G401 (cell line): ENCODE results near the gene CORIN. TPM values are rescaled to one million over a fixed set of nuclear protein-coding genes. Genes with fewer than 3 reads are reported as not detected.
"Not testable (repeated sequence)": the region's sequence is repeated elsewhere in the genome, so short reads cannot be mapped to it uniquely, and the experiment has no call there.

Experiments
- DNase-seq: peaks from one replicate; pipeline ENCODE4 v3.0.0-alpha.2; 2015; ENCODE audit warnings: low spot score
- in situ Hi-C: cut with HindIII; loops from 2 replicates; pipeline ENCODE4 v1.10.0; 2016; ENCODE audit warnings: low sequenced_read_pairs, mixed read lengths
- total RNA-seq: library from RNA; depleted of rRNA; stranded (reverse); fragments of >200 nt; shearing (Covaris generic); gene quantifications from 2 replicates; pipeline ENCODE4 v1.2.3, GENCODE V29; 2014

CORIN gene
- total RNA-seq, 1 experiment from 2014 or later = not detected

- in situ Hi-C loops = no loop called here
- DNase-seq = no peak
Measured at GRCh38 chr4:47615385-47615784, 222.5 kb downstream of the CORIN start.

DNA sequence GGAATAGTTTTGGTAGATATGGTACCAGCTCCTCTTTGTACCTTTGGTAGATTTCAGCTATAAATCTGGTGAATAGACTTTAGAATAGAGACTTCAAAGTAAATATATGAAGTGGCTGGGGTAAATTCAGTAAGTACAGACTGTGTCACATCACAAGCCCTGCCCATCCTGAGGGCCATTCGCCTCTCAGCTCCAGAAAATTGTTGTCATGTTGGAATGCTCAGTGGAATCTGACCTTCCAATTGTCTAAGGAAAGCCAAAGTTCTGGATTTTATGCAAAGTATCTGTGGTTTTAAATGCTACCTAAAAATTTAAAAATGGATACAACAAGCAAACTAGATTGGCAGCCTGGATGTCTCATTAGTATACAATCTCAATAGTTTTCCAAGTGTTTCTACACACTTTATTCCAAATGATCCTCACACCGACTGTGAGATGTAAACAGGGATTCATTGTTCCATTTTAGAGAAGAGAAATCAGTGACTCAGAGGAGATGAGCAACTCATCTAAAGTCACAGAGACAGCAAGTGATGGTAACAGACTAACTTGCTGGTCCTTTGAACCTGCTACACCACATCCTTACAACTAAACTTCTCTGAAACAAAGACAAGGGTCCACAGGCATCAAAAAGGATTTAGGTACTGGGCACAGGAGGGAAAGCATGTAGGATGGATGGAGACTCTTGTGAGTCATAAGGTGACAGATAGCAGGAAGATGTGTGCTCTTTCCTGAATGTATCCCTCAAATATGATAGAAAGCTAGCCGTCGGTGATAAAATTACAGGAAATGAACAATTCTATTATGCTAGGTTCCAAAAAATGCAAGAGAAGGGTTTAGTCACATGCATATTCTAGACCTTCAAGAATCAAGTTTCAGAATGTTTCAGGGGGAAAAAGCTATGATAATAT is 225.5 kb downstream of the CORIN start:
- in situ Hi-C loops = no loop called here

DNA sequence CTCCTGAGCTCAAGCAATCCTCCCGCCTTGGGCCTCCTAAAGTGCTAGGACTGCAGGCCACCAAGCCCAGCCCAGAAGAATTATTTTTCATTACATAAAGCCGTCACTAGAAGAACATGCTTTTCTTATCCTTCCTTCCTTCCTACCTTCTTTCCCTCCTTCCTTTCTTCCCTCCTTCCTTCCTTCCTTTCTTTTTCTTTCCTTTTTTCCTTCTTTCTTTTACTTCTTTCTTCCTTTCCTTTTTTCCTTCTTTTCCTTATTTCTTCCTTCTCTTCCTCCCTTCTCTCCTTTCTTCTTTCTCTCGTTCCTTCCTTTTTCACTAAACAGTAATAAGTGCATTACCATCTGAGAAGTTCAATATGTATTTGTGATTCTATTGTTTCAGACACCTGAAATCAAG is 231.4 kb downstream of the CORIN start:
- in situ Hi-C loops = no loop called here
- no peak for DNase-seq

More for the DNA sequence above, 225.5 kb downstream of the CORIN start:
- no peak for DNase-seq

- DNase-seq = no peak
- in situ Hi-C loops = no loop called here
Measured at GRCh38 chr4:47598896-47599295, 239.0 kb downstream of the CORIN start.

GRCh38 chr4:47598320-47598719 is 239.5 kb downstream of the CORIN start:
- DNase-seq = peak; percentile 6
- in situ Hi-C loops = no loop called here

- in situ Hi-C loops = no loop called here
Measured at GRCh38 chr4:47597696-47598095, 240.2 kb downstream of the CORIN start.

GRCh38 chr4:47590325-47590724 is 247.5 kb downstream of the CORIN start:
- no peak for DNase-seq
- in situ Hi-C loops = no loop called here

More at GRCh38 chr4:47597696-47598095, 240.2 kb downstream of the CORIN start:
- no peak for DNase-seq

- in situ Hi-C loops = no loop called here
- no peak for DNase-seq
Measured at GRCh38 chr4:47579235-47579634, 258.6 kb downstream of the CORIN start.

- in situ Hi-C loops = no loop called here
- no peak for DNase-seq
Measured at GRCh38 chr4:47577779-47578553, 259.9 kb downstream of the CORIN start.

DNA sequence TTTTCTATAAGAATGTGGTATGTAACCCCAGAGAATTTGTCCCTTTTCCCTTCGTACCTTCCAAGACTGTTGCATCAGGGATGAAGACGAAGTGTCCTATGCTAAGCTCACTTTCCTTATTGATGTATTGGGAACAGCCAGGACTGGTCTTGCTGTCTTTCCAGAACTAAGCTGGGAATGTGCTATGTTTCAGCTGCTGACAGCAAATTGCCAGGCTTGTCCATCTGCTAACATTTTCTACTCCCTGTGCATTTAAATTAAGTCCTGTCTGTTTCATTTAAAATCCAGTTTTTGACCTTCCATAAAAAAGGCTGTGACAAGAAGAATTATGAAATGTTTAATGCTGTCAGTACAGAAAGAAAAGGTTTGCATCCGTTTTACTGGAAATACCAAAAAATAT is 264.9 kb downstream of the CORIN start:
- in situ Hi-C loops = no loop called here
- DNase-seq = peak; percentile 7

DNA sequence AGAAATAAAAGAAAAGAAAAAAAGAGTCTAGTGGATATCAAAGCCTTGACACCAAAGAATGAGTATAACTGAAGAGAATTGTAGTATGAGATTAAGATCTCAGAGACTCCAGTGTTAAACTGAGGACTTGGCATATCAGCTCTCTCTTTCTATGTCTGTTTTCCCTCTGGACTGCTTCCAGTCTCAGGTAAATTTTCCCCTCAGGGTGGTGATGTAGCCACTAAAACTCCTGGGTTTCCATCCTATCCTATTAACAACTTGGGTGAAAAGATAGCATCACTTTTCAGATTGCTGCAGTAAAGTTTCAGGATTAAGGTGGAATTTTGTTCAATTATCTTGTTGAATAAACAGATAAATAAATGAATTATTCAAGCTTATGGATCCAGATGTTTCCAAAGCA is 267.1 kb downstream of the CORIN start:
- in situ Hi-C loops = no loop called here

DNA sequence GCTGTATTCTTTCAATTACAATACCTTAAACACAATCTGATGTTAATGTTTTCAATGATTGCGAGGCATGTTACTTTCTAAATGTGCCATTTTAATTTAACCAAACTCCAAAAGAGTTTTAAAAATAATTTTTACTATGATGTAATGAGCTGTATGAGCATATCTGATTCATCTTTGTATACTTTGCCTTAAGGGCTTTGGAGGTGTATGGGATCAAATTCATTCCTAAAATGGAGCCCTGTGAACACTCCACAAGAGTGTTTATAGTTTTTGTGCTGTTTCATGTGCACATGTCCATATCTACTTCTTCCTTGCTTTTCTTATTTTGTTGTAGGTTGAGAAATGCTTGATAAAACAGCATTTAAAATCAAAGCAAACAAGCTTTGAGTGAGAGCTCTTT is 270.4 kb downstream of the CORIN start:
- no peak for DNase-seq
- in situ Hi-C loops = no loop called here

More for the DNA sequence above, 267.1 kb downstream of the CORIN start:
- DNase-seq = no peak

DNA sequence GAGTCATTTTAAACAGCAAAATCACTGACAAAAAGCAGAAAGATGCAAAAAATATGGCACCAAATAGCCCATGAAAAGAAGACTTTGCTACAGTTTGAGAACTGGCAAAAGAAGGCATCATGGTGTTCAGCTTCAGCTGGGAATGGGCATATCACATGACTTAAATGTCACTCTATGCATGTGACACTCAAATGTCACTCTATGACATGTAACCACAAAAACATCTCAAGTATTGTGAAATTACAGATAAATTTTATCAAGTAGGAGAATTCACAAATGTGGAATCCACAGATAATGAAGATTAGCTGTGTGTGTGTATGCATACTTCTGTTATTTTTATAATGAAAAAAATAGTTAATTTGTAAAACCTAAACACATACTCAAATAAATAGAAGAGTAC is 270.9 kb downstream of the CORIN start:
- no peak for DNase-seq
- in situ Hi-C loops = no loop called here

DNA sequence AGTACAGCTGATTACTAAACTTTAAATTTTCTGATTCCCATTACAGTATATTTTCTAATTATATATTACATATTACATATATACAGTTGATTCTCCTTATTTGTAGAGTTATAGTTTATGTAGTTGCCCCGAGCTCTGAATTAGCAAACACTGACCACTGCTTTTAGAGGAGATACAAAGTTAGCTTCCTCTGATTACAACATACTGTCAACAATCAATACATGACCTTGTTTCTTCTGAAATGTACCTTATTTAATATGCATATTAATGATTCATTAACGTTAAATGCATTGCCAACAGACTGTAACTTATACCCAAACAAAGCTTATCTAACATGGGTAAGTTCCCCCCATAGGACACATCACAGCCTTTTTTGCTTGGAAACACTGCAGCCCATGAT is 271.3 kb downstream of the CORIN start:
- in situ Hi-C loops = no loop called here

GRCh38 chr4:47562297-47562696 is 275.6 kb downstream of the CORIN start:
- DNase-seq = no peak
- in situ Hi-C loops = no loop called here

More for the DNA sequence above, 271.3 kb downstream of the CORIN start:
- no peak for DNase-seq

GRCh38 chr4:47561331-47561730 is 276.5 kb downstream of the CORIN start:
- DNase-seq = no peak
- in situ Hi-C loops = no loop called here

GRCh38 chr4:47560682-47561081 is 277.2 kb downstream of the CORIN start:
- in situ Hi-C loops = no loop called here

DNA sequence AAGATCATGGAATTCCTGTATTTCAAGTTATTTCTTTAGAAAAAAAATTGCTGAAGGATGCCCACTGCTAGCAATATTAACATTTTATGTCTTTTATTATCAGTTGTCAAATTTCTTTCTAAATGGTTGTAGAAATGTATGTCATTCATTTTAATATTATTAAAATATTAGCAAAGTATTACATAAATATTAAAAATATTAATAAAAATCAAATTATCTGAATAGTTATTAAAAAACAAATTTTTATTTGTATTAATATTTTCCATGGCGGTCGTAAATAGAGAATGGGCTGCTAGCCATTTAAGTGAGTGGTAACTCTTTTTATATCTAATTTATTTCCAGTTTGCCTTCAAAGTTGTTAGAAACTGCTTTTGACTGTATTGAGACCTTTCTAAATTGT is 280.6 kb downstream of the CORIN start:
- DNase-seq = no peak
- in situ Hi-C loops = no loop called here

More at GRCh38 chr4:47560682-47561081, 277.2 kb downstream of the CORIN start:
- DNase-seq = no peak

DNA sequence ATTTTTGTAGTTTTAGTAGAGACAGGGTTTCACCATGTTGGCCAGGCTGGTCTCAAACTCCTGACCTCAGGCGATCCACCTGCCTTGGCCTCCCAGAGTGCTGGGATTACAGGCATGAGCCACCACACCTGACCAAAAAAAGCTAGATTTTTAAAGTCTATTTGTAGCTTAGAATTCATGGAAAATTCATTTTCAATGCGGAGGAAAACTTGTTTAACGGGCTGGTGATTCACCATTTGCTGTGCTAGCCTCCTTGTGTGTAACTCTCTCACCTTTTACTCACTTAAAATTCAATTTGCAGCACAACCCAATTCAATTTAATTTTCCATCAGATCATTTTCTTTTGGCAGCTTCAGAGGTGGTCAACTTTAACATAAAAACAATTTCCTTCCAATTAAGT is 281.9 kb downstream of the CORIN start:
- DNase-seq, in situ Hi-C loops: not testable (repeated sequence)
